Measurements from ENCODE around the gene NTN3.

The NTN3 gene

GRCh38 chr16:2514333-2515179 is 43.5 kb downstream of the NTN3 start:
- DNase-seq (ENCODE audit: low spot score) = no peak
- ChIA-PET POLR2A (ENCODE audit: low non-redundant PET) (no interaction called here), CTCF (interaction anchor here (0.6 to 3.3 kb wide), 2 partner anchors 13 to 50 kb away, joined by 5 to 14 read pairs; no protein-coding TSS in a partner anchor)
- TF ChIP-seq CTCF (conservative IDR thresholded peaks at IDR 0.05; ENCODE audit: low read depth) = no peak
- peak overlapping the region; percentile 95 for H3K27ac ChIP-seq

GRCh38 chr16:2515180-2515851 is 44.2 kb downstream of the NTN3 start:
- no peak for TF ChIP-seq CTCF (conservative IDR thresholded peaks at IDR 0.05; ENCODE audit: low read depth)
- no peak for DNase-seq (ENCODE audit: low spot score)
- H3K27ac ChIP-seq = peak overlapping the region; percentile 95
- CTCF ChIA-PET = interaction anchor here (0.6 to 1.3 kb wide), 4 partner anchors 15 to 525 kb away, joined by 3 to 5 read pairs (median 4); no protein-coding TSS in a partner anchor
- POLR2A ChIA-PET (ENCODE audit: low non-redundant PET) = no interaction called here

- peak overlapping the region; percentile 95 for H3K27ac ChIP-seq
- ChIA-PET POLR2A (ENCODE audit: low non-redundant PET) (no interaction called here), CTCF (interaction anchor here (0.6 to 1.3 kb wide), 4 partner anchors 16 to 526 kb away, joined by 3 to 7 read pairs (median 4); no protein-coding TSS in a partner anchor)
- no peak for TF ChIP-seq CTCF (conservative IDR thresholded peaks at IDR 0.05; ENCODE audit: low read depth)
- DNase-seq (ENCODE audit: low spot score) = no peak
Observed at GRCh38 chr16:2516391-2517240, 45.5 kb downstream of the NTN3 start.

DNA sequence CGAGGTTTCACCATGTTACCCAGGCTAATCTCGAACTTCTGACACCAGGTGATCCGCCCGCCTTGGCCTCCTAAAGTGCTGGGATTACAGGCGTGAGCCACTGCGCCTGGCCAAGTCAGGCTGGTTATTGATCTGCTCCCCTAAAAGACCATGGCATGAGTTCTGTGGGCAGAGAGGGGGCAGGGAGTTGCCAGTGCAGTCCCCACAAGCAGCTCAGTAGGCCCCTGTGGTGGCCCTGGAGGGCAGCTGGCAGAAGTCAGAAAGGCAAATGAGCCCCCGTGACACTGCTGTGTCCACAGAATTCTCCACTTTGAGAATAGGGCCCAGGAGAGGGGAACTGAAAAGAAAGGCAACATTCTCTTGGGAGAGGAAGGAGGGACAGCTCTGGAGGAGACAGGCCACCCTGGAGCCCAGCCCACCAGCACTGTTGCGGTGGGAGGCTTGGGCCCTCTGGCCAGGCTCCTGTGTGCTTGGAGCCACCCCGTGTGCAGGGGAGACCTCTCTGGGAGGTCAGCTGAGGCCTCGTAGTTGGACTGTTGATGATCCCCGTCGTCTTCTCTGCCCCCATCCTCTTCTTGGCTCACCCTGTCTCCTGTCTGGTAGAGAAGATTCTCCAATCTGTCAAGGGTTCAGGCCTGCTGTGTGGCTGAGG is 47.0 kb downstream of the NTN3 start:
- POLR2A ChIA-PET (ENCODE audit: low non-redundant PET) = no interaction called here

More for the DNA sequence above, 47.0 kb downstream of the NTN3 start:
- CTCF ChIA-PET = interaction anchor here (0.6 to 0.8 kb wide), 4 partner anchors 14 to 324 kb away, joined by 3 to 4 read pairs (median 4); no protein-coding TSS in a partner anchor
- no peak for DNase-seq (ENCODE audit: low spot score)
- H3K27ac ChIP-seq = peak overlapping the region; percentile 95
- TF ChIP-seq CTCF (conservative IDR thresholded peaks at IDR 0.05; ENCODE audit: low read depth) = no peak
